RWPE1 (cell line): ENCODE data around the gene CDC42EP3.

Experiments
- CTCF ChIA-PET: fragments of 350-600 bp; sonication (Branson Sonifier 250); formaldehyde crosslinking; extraction: SDS; loops from one replicate; lab custom pipeline; 2021; lab: Yijun Ruan, JAX
- POLR2A ChIA-PET: fragments of 400-600 bp; formaldehyde crosslinking; extraction: SDS; loops from one replicate; lab custom pipeline; 2020; ENCODE audit warnings: antibody characterized with exemption; ENCODE audit not compliant: low non-redundant PET; lab: Yijun Ruan, JAX
- DNase-seq: peaks from one replicate; pipeline ENCODE4 v3.0.0; 2012; ENCODE audit warnings: low spot score
- H3K27ac ChIP-seq: fragments of 450-650 bp; 2 replicates; pipeline ENCODE4 v1.5.1; 2017
- TF ChIP-seq, protein P1 (sequence below): fragments of 450-650 bp; conservative IDR thresholded peaks from 2 replicates; pipeline ENCODE4 v1.5.1; 2017; ENCODE audit warnings: low read depth, mild to moderate bottlenecking

The CDC42EP3 gene

DNA sequence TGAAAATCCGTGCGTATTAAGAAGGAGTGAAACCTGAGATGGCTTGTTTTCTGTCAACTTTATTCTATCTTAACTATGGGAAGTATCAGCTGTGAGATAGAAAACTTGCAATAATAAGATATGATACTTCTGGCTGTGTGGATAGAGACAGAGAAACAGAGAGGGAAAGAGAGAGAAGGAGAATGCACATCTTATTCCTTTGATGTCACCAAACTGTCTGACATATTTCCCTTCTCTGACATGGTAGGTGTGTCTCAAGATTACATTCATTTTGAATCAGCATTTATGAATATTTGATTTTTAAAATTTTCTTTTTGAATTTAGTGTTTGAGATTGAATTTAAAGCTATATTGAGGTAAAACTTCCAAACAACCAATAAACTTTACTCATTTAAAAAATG lies 69.4 kb downstream of the CDC42EP3 start:
- TF ChIP-seq, protein P1, sequence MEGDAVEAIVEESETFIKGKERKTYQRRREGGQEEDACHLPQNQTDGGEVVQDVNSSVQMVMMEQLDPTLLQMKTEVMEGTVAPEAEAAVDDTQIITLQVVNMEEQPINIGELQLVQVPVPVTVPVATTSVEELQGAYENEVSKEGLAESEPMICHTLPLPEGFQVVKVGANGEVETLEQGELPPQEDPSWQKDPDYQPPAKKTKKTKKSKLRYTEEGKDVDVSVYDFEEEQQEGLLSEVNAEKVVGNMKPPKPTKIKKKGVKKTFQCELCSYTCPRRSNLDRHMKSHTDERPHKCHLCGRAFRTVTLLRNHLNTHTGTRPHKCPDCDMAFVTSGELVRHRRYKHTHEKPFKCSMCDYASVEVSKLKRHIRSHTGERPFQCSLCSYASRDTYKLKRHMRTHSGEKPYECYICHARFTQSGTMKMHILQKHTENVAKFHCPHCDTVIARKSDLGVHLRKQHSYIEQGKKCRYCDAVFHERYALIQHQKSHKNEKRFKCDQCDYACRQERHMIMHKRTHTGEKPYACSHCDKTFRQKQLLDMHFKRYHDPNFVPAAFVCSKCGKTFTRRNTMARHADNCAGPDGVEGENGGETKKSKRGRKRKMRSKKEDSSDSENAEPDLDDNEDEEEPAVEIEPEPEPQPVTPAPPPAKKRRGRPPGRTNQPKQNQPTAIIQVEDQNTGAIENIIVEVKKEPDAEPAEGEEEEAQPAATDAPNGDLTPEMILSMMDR, result no peak
- ChIA-PET CTCF (interaction anchor here (0.7 kb wide), 1 partner anchor 32 kb away, joined by 3 read pairs; no protein-coding TSS in a partner anchor), POLR2A (no interaction called here)
- DNase-seq, result no peak
- H3K27ac ChIP-seq, result no peak overlapping the region

DNA sequence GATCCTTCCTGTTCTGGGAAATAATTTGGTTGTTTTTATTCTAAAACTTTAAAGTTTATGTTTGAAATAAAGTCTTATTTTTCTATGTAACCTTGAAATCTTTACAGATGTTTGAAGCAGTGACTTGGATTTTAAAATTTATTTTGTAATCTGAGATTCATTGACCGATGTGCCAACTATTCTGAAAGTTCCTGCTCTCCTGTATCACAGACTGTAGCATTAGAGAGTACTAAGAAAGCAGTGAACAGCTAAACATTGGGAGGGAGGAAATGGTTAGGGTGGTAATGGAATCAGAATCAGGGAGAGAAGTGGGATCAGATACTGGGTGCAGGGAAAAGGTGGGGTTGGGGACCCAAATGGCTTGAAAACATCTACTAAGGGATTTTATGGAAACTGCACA lies 69.9 kb downstream of the CDC42EP3 start:
- H3K27ac ChIP-seq, result no peak overlapping the region
- TF ChIP-seq, protein P1, result no peak
- DNase-seq, result no peak
- ChIA-PET POLR2A (no interaction called here), CTCF (interaction anchor here (0.7 kb wide), 1 partner anchor 31 kb away, joined by 3 read pairs; no protein-coding TSS in a partner anchor)

DNA sequence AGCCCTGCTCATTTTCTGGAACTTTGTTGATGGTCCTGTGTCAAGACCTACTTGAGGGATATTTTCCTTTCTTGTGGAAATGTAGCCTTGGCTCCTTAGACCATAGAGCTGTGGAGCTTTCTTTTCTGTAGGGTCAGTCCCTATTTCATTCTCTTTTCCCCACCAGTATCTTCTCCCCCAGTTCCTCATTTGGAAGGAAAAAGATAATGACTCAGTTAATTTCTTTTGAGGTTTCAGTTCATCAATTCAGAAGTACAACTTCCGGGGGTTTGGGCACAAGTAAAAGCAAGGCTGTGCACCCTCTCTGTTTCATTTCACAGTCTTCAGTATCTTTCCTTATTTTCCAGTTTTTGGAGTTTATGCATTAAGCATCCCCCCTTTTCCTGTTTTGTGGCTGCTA lies 70.7 kb downstream of the CDC42EP3 start:
- DNase-seq, result no peak
- CTCF ChIA-PET, result interaction anchor here (0.8 kb wide), 1 partner anchor 316 kb away, joined by 5 read pairs; no protein-coding TSS in a partner anchor
- POLR2A ChIA-PET, result no interaction called here

DNA sequence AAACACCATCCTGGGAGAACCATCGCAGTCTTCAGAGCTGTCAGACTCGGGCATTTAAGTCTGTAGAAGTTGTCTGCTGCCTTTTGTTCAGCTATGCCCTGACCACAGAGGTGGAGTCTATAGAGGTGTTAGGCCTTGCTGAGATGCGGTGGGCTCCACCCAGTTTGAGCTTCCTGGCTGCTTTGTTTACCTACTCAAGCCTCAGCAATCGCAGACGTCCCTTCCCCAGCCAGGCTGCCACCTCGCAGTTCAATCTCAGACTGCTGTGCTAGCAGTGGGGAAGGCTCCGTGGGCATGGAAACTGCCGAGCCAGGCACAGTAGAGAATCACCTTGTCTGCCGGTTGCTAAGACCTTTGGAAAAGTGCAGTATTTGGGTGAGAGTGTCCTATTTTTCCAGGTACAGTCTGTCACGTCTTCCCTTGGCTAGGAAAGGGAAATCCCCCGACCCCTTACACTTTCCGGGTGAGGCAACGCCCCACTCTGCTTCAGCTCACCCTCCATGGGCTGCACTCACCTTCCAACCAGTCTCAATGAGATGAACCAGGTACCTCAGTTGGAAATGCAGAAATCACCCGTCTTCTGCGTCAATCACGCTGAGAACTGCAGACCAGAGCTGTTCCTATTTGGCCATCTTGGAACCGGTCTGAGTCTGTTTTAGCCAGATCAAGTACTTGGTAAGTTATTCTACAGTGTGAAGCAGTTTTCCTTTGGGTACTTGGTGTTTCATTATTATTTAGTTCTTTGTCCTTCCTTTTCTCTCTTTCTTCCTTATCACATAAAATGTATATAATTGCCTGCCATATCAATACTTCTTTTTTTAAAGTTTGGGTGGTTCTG lies 71.5 kb downstream of the CDC42EP3 start:
- ChIA-PET CTCF (interaction anchor here (0.6 kb wide), 1 partner anchor 90 kb away, joined by 6 read pairs; no protein-coding TSS in a partner anchor), POLR2A (no interaction called here)
- no peak overlapping the region for H3K27ac ChIP-seq
- DNase-seq, result no peak
- TF ChIP-seq, protein P1, result no peak

More for the DNA sequence above, 70.7 kb downstream of the CDC42EP3 start:
- TF ChIP-seq, protein P1, result no peak
- H3K27ac ChIP-seq, result no peak overlapping the region

DNA sequence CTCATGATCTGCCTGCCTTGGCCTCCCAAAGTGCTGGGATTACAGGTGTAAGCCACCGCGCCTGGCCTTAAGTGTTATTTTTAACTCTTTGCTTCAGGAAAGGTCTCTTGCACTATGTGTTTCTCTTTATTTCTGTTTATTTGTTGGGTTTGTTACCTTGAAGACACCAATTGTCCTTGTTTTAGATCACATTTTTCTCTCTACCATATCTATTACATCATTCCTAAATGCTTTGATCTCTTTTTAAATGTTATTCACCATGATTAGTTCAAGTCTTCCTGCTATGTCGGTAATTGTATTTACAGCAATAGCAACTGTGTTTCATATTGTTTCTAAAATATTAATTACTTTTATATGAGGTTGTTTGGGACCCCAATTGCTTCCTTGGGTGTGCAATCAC lies 77.7 kb downstream of the CDC42EP3 start:
- POLR2A ChIA-PET, result no interaction called here
- TF ChIP-seq, protein P1, result no peak

DNA sequence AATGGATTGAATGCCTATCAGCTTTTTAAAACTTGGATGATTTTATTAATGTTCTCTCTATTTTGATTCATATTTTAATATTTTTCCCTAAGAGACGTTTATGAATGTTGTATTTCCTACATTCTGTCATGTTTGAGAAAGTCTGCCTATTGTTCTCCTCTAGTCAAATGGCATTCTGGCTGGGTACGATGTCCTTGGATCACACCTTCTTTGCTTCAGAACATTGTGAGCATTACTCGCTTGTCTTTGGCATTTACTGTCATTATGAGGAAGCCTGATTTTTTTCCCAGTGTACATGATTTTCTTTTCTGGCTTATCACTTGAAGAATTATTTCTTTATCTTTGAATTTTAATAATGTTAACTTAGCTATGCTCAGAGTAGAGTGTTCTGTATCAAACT lies 78.4 kb downstream of the CDC42EP3 start:
- ChIA-PET POLR2A (no interaction called here), CTCF (no interaction called here)
- DNase-seq, result no peak
- H3K27ac ChIP-seq, result no peak overlapping the region
- TF ChIP-seq, protein P1, result no peak

More for the DNA sequence above, 77.7 kb downstream of the CDC42EP3 start:
- H3K27ac ChIP-seq, result no peak overlapping the region
- DNase-seq, result no peak
- CTCF ChIA-PET, result no interaction called here
